Measurements from ENCODE around the gene LRRC9.
"Not testable (repeated sequence)": the region's sequence is repeated elsewhere in the genome, so short reads cannot be mapped to it uniquely, and the experiment has no call there.

The LRRC9 gene

GRCh38 chr14:59919570-59920377 lies at the start of gene LRRC9:
TSS of gene LRRC9 (plus strand) at chr14:59920144.
- no peak for DNase-seq (ENCODE audit: low spot score)

GRCh38 chr14:59870277-59871165 lies 49.4 kb upstream of the LRRC9 start, which contains the start of gene RTN1:
TSS of gene RTN1 (minus strand) at chr14:59870776. CDS start at chr14:59870630, 146 bp downstream.
- no peak for DNase-seq (ENCODE audit: low spot score)

- no peak for DNase-seq (ENCODE audit: low spot score)
These were observed 48.8 kb upstream of the LRRC9 start for GRCh38 chr14:59871166-59871495.

GRCh38 chr14:59882957-59883356 lies 37.0 kb upstream of the LRRC9 start:
- DNase-seq (ENCODE audit: low spot score) = no peak

GRCh38 chr14:59890676-59891075 lies 29.3 kb upstream of the LRRC9 start:
- no peak for DNase-seq (ENCODE audit: low spot score)

GRCh38 chr14:59895721-59896120 lies 24.2 kb upstream of the LRRC9 start:
- DNase-seq (ENCODE audit: low spot score) = no peak

- DNase-seq (ENCODE audit: low spot score) = peak; percentile 5
These were observed 22.1 kb upstream of the LRRC9 start for GRCh38 chr14:59897757-59898383.

- DNase-seq (ENCODE audit: low spot score) = no peak
These were observed 19.4 kb upstream of the LRRC9 start for GRCh38 chr14:59900556-59900955.

- no peak for DNase-seq (ENCODE audit: low spot score)
These were observed 15.8 kb upstream of the LRRC9 start for GRCh38 chr14:59904184-59904583.

- peak; percentile 71 for DNase-seq (ENCODE audit: low spot score)
These were observed 14.8 kb upstream of the LRRC9 start for GRCh38 chr14:59905188-59905587.

GRCh38 chr14:59912443-59912842 lies 7.5 kb upstream of the LRRC9 start:
- no peak for DNase-seq (ENCODE audit: low spot score)

- no peak for DNase-seq (ENCODE audit: low spot score)
These were observed 6.8 kb upstream of the LRRC9 start for GRCh38 chr14:59913187-59913586.

- peak; percentile 54 for DNase-seq (ENCODE audit: low spot score)
These were observed 947 bp upstream of the LRRC9 start for GRCh38 chr14:59918824-59919569.

- no peak for DNase-seq (ENCODE audit: low spot score)
These were observed 387 bp downstream of the LRRC9 start for GRCh38 chr14:59920378-59920683.

- DNase-seq (ENCODE audit: low spot score) = no peak
These were observed 5.9 kb downstream of the LRRC9 start for GRCh38 chr14:59925797-59926196.

GRCh38 chr14:59926534-59926933 lies 6.6 kb downstream of the LRRC9 start:
- DNase-seq (ENCODE audit: low spot score) = no peak

GRCh38 chr14:59931237-59931636 lies 11.3 kb downstream of the LRRC9 start:
- no peak for DNase-seq (ENCODE audit: low spot score)

GRCh38 chr14:59936145-59936544 lies 16.2 kb downstream of the LRRC9 start:
- DNase-seq (ENCODE audit: low spot score) = no peak

- DNase-seq (ENCODE audit: low spot score) = no peak
These were observed 19.9 kb downstream of the LRRC9 start for GRCh38 chr14:59939828-59940227.

GRCh38 chr14:59942296-59942862 lies 22.4 kb downstream of the LRRC9 start:
- DNase-seq (ENCODE audit: low spot score) = not testable (repeated sequence)

- DNase-seq (ENCODE audit: low spot score) = no peak
These were observed 25.0 kb downstream of the LRRC9 start for GRCh38 chr14:59944909-59945308.

GRCh38 chr14:59952141-59952540 lies 32.2 kb downstream of the LRRC9 start:
- not testable (repeated sequence) for DNase-seq (ENCODE audit: low spot score)
